Measurements from ENCODE around the gene CDH13. TPM values are rescaled to one million over a fixed set of nuclear protein-coding genes. Genes with fewer than 3 reads are reported as not detected.

Gene CDH13
- total and polyA plus RNA-seq, 9 of the 15 experiments (the other 6 are each of a cell fraction or from before 2014, with no cell fraction given): 0.03 TPM; not detected in 8

- TF ChIP-seq BRD9 (IDR thresholded peaks at IDR 0.05; ENCODE audit: low read depth, partially characterized antibody): no peak
- no peak for TF ChIP-seq ATF7 (IDR thresholded peaks at IDR 0.05)
- no peak for TF ChIP-seq MED1 (CRISPR knock-in tag; IDR thresholded peaks at IDR 0.05; ENCODE audit: borderline replicate concordance)
- TF ChIP-seq MTF1 (CRISPR knock-in tag; IDR thresholded peaks at IDR 0.05; ENCODE audit: borderline replicate concordance): no peak
- no peak for TF ChIP-seq NFRKB (IDR thresholded peaks at IDR 0.05; ENCODE audit: low read depth)
- no peak for TF ChIP-seq PHF20 (IDR thresholded peaks at IDR 0.05; ENCODE audit: partially characterized antibody)
- no peak for TF ChIP-seq XRCC5 (IDR thresholded peaks at IDR 0.05; ENCODE audit: low read depth, low read length)
- TF ChIP-seq ZNF165 (CRISPR knock-in tag; IDR thresholded peaks at IDR 0.05; ENCODE audit: borderline replicate concordance): no peak
- TF ChIP-seq, protein P1, sequence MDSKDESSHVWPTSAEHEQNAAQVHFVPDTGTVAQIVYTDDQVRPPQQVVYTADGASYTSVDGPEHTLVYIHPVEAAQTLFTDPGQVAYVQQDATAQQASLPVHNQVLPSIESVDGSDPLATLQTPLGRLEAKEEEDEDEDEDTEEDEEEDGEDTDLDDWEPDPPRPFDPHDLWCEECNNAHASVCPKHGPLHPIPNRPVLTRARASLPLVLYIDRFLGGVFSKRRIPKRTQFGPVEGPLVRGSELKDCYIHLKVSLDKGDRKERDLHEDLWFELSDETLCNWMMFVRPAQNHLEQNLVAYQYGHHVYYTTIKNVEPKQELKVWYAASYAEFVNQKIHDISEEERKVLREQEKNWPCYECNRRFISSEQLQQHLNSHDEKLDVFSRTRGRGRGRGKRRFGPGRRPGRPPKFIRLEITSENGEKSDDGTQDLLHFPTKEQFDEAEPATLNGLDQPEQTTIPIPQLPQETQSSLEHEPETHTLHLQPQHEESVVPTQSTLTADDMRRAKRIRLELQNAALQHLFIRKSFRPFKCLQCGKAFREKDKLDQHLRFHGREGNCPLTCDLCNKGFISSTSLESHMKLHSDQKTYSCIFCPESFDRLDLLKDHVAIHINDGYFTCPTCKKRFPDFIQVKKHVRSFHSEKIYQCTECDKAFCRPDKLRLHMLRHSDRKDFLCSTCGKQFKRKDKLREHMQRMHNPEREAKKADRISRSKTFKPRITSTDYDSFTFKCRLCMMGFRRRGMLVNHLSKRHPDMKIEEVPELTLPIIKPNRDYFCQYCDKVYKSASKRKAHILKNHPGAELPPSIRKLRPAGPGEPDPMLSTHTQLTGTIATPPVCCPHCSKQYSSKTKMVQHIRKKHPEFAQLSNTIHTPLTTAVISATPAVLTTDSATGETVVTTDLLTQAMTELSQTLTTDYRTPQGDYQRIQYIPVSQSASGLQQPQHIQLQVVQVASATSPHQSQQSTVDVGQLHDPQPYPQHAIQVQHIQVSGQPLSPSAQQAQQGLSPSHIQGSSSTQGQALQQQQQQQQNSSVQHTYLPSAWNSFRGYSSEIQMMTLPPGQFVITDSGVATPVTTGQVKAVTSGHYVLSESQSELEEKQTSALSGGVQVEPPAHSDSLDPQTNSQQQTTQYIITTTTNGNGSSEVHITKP (IDR thresholded peaks at IDR 0.05; ENCODE audit: partially characterized antibody): no peak
- TF ChIP-seq CLOCK (CRISPR knock-in tag; IDR thresholded peaks at IDR 0.05; ENCODE audit: borderline replicate concordance): no peak
- TF ChIP-seq, protein P2, sequence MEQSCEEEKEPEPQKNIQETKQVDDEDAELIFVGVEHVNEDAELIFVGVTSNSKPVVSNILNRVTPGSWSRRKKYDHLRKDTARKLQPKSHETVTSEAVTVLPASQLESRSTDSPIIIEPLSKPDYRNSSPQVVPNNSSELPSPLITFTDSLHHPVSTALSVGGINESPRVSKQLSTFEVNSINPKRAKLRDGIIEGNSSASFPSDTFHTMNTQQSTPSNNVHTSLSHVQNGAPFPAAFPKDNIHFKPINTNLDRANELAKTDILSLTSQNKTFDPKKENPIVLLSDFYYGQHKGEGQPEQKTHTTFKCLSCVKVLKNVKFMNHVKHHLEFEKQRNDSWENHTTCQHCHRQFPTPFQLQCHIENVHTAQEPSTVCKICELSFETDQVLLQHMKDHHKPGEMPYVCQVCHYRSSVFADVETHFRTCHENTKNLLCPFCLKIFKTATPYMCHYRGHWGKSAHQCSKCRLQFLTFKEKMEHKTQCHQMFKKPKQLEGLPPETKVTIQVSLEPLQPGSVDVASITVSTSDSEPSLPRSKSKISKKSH (CRISPR knock-in tag; IDR thresholded peaks at IDR 0.05): no peak
- Histone ChIP-seq H3K79me2 (ENCODE audit: control insufficient read depth, insufficient read depth, low read length) (no peaks in the 10 kb centered on the region), H3K4me1 (replicated peaks in 1 of 2; ENCODE audit: control insufficient read depth in 2 of 2, insufficient read depth in 2 of 2, low read length in 2 of 2) (no peaks in the 10 kb centered on the region), H2AFZ (ENCODE audit: low read depth, low read length) (no peak overlapping the region), H3K9me3 (replicated peaks; ENCODE audit: control insufficient read depth, insufficient read depth, low read depth, low read length) (no peaks in the 10 kb centered on the region), H3K4me2 (ENCODE audit: insufficient read depth, low read length) (no peak overlapping the region), H4K20me1 (replicated peaks; ENCODE audit: control insufficient read depth, insufficient read depth, low read length) (no peaks in the 10 kb centered on the region), H3K9me1 (ENCODE audit: control insufficient read depth, insufficient read depth, low read length) (no peaks in the 10 kb centered on the region), H3K27ac (ENCODE audit: extremely low read depth, low read depth, low read length) (no peak overlapping the region), H3K36me3 (ENCODE audit: control insufficient read depth, insufficient read depth, low read length) (no peaks in the 10 kb centered on the region), H3K4me3 (no peak overlapping the region), H3K27me3 (ENCODE audit: control insufficient read depth in 2 of 2, insufficient read depth in 2 of 2, low read length in 2 of 2) (peaks cover 17 to 31% of the 10 kb centered on the region in 2 experiments; a peak in 4 of 5 replicates), H3K9ac (ENCODE audit: insufficient read depth in 1 of 2, low read depth in 2 of 2, low read length in 2 of 2) (no peak overlapping the region)
- ChIA-PET POLR2A (interaction anchor here (0.6 kb wide), 1 partner anchor 868 kb away, joined by 3 read pairs; the partner anchor contains the start of gene KLHL36), CTCF (ENCODE audit: low intra/inter-chr PET ratio) (no interaction called here)
- DNase-seq (ENCODE audit: extremely low read depth in 1 of 4, low spot score in 3 of 4) (no peak), FAIRE-seq (no peak), ATAC-seq (no peak)
- in situ Hi-C loops (cut with MboI): no loop called here
- no TSS peak for BruUV-seq (replicated peaks)
- intact Hi-C loops (cut with micrococcal nuclease): no loop called here
- WGBS (ENCODE audit: insufficient coverage, low coverage, missing lambda C conversion rate): 2% methylated on average over 6 of the region's 6 CpGs
Observed at GRCh38 chr16:83779886-83780285, 1153.1 kb downstream of the CDH13 start.

Data from K562 (cell line).